IPS DF 4.7 (cell line): ENCODE measurements around the gene MCEMP1.

Experiments used
- DNase-seq: peaks from one replicate; pipeline ENCODE4 v3.0.0-alpha.2; 2013; ENCODE audit warnings: low spot score; ENCODE audit errors: extremely low read depth

Gene MCEMP1

GRCh38 chr19:7670790-7671189, 6.1 kb upstream of the MCEMP1 start:
- DNase-seq: no peak

GRCh38 chr19:7672522-7672921, 4.4 kb upstream of the MCEMP1 start:
- no peak for DNase-seq

- DNase-seq: no peak
Observed at GRCh38 chr19:7674010-7675005, 2.6 kb upstream of the MCEMP1 start.

GRCh38 chr19:7676376-7676775, 514 bp upstream of the MCEMP1 start:
- no peak for DNase-seq

GRCh38 chr19:7677669-7678311, 900 bp downstream of the MCEMP1 start:
- DNase-seq: no peak

GRCh38 chr19:7678971-7679751, 2.3 kb downstream of the MCEMP1 start:
- DNase-seq: no peak

- no peak for DNase-seq
Observed at GRCh38 chr19:7679771-7680605, 3.1 kb downstream of the MCEMP1 start.

GRCh38 chr19:7680606-7681339, 3.9 kb downstream of the MCEMP1 start, which contains the start of gene TRAPPC5:
TRAPPC5 (plus strand) TSS chr19:7680833; CDS start chr19:7682254, 1,421 bp downstream.
- no peak for DNase-seq

GRCh38 chr19:7681340-7682174, 4.7 kb downstream of the MCEMP1 start:
- no peak for DNase-seq

- DNase-seq: no peak
Observed at GRCh38 chr19:7682175-7682855, 5.4 kb downstream of the MCEMP1 start.

- no peak for DNase-seq
Observed at GRCh38 chr19:7685546-7686445, 8.9 kb downstream of the MCEMP1 start.

GRCh38 chr19:7687177-7687576, 10.3 kb downstream of the MCEMP1 start:
- DNase-seq: no peak

GRCh38 chr19:7689165-7689564, 12.3 kb downstream of the MCEMP1 start:
- no peak for DNase-seq

GRCh38 chr19:7690779-7691258, 13.9 kb downstream of the MCEMP1 start:
- DNase-seq: no peak

GRCh38 chr19:7691497-7691896, 14.6 kb downstream of the MCEMP1 start:
- DNase-seq: no peak

GRCh38 chr19:7692417-7693088, 15.7 kb downstream of the MCEMP1 start:
- DNase-seq: no peak

- no peak for DNase-seq
Observed at GRCh38 chr19:7694499-7694898, 17.6 kb downstream of the MCEMP1 start.
